HTR-8/SVneo (cell line): ENCODE data around the gene FTH1.

Experiments
- DNase-seq: peaks from one replicate; pipeline ENCODE4 v3.0.0; 2011; ENCODE audit warnings: low spot score, mixed read lengths; ENCODE audit not compliant: insufficient read length
- FAIRE-seq: peaks from 2 replicates; lab custom pipeline; 2011; peaks lifted over from hg19 to GRCh38; lab: Jason Lieb, UNC

FTH1 gene

GRCh38 chr11:61919705-61920631 lies 47.5 kb downstream of the FTH1 start:
- FAIRE-seq (no peak), DNase-seq (no peak)

GRCh38 chr11:61918938-61919704 lies 48.3 kb downstream of the FTH1 start:
- DNase-seq (no peak), FAIRE-seq (no peak)

- FAIRE-seq (no peak), DNase-seq (no peak)
Measured at GRCh38 chr11:61918251-61918937, 49.0 kb downstream of the FTH1 start.

- DNase-seq (peak; percentile 52), FAIRE-seq (no peak)
Measured at GRCh38 chr11:61917334-61918109, 49.9 kb downstream of the FTH1 start, which contains the start of gene RAB3IL1. TSS of gene RAB3IL1 (minus strand) at chr11:61917566. CDS start at chr11:61917367, 199 bp downstream.

GRCh38 chr11:61916737-61917333 lies 50.6 kb downstream of the FTH1 start:
- FAIRE-seq (no peak), DNase-seq (no peak)

- FAIRE-seq: no peak
- no peak for DNase-seq
Measured at GRCh38 chr11:61914471-61915171, 52.8 kb downstream of the FTH1 start.
